ENCODE results near the gene MYH8.

Gene MYH8

DNA sequence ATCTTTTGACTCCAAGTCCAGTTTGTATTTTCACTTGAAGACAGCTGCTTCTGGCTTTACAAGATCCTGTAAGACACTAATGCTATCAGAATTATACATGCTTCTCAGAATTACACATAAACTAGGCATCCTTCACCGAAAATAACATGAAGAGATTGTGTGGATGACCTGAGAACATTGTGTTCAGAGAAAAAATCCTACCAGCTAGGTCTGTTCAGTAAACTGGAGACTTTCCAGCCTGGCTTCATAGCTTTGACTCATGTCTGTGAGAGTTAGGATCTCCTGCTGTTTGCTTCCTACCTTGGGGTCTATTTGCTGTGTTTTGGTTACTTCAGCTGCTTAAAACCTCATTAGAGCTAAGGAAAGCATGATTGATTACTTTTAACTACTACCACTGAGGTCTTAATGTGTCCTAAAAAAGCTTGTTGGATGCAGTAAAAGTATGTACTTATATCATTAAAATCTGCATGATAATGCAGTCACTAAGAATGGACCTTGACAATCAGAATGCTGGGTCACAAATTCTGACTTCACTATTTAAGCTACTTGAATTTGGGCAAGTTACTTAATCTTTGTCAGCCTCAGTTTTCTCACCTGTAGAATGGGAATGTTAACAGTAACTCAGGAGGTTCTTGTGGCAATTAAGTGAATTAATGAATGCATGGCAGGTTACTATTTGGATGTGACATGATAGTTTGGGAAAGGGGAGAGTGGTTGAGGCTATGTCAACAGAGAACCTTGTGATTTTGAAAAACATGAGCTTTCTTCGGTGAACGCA is 40.9 kb downstream of the MYH8 start:
- DNase-seq (ENCODE audit: low spot score): no peak

DNA sequence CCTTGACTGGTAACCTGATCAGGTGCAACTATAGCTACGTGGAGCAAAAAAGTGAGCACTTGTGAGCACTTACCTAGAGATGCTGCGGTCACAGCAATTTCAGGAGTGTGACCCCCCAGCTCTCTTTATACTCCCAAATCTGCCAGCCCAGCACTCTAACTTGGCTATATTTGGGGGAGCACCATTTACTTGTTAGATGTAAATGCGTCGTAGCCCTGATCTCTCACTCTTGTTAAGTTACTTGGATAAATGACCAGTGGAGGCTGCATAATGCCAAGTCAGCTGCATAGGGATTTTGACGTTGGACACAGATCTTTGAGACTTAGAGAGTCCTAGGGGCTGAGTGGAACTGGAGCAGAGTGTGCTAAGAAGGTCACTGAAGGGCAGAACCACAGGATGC is 48.8 kb downstream of the MYH8 start, which contains the start of gene MYH13:
Gene MYH13 (minus strand): TSS at position 101 of the 400 bp plus-strand sequence. CDS start 8,476 bp downstream, outside the sequence.
- DNase-seq (ENCODE audit: low spot score): no peak

DNA sequence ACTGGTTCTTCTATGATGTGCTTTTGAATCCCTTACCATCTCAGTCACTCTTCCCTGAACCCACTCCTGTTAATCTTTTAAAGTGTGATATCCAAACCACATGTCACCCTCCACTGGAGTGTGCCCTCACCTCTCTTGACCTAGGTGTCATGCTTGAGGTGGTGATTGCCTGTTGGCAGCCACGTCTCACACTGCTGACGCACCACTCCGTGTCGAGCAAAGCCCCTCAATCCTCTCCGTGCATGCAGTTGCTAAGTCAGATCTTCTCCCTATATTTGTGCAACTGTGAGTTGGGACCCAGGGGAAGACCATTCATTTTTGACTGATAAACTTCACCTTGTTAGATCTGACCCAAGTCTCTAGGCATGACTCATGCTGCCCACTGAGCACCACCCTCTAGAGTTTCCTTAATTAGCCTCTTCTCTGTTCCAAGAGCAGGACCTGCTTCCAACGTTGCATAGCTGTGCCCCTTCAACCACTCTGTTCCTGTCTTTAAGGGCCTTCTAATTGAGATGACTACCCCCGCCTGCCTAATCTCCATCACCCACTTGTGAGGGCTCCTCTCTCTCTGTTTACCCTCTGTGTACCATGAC is 51.6 kb downstream of the MYH8 start:
- DNase-seq (ENCODE audit: low spot score): no peak

GRCh38 chr17:10369239-10369638 is 52.5 kb downstream of the MYH8 start:
- DNase-seq (ENCODE audit: low spot score): no peak

- no peak for DNase-seq (ENCODE audit: low spot score)
These were observed 53.2 kb downstream of the MYH8 start for GRCh38 chr17:10368561-10368960.

GRCh38 chr17:10360578-10360977 is 61.2 kb downstream of the MYH8 start:
- DNase-seq (ENCODE audit: low spot score): no peak

DNA sequence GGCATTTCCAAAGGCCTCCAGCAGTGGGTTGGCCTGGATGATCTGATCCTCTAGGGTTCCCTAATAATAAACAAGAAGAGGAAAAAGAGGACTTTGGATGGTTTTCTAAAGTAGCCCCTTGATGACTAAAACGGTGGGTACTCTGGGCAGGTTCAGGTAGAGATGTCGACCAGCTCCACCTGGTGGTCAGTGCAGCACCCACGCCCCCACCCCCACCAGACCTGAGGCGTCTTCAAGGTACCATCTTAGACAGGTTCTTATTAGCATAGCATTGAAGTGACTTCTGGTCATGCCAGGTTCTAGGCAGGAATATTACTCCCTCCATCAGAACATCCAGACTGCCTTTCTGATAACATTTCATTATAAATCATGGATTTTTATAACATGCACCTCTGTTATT is 64.0 kb downstream of the MYH8 start:
- no peak for DNase-seq (ENCODE audit: low spot score)

DNA sequence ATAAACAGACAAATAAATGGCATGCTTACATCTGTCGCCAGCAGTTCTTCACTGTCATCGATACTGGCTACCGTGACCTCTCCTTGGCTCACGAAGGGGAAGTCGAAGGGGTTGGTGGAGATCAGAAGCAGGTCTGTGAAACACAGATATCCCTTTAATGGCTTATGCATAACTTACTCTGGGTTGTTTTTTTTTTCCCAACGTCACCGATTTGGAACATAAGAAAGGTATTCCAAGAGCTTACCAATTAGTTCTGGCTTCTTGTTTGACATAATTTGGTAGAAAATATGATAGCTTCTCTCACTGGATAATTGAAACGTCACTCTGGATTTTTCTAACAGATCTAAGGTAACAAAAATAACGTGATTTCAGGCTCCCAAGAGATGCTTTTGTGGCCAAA is 67.1 kb downstream of the MYH8 start:
- no peak for DNase-seq (ENCODE audit: low spot score)

DNA sequence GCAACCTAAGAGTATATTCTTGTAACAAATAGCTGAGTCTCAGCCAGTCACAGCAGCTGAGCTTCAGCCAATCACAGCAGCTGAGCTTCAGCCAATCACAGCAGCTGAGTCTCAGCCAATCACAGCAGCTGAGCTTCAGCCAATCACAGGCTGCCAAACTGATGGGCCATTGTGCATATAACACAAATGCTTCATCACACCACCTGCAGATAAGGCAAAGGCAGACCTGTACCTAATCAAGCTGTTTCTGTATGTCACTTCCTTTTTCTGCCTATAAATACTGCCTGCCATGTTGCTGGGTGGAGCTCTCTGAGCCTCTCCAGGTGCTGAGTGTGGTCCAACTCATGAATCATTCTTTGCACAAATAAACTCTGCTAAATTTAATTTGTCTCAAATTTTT is 68.9 kb downstream of the MYH8 start:
- DNase-seq (ENCODE audit: low spot score): no peak

GRCh38 chr17:10349403-10349802 is 72.3 kb downstream of the MYH8 start:
- no peak for DNase-seq (ENCODE audit: low spot score)

DNA sequence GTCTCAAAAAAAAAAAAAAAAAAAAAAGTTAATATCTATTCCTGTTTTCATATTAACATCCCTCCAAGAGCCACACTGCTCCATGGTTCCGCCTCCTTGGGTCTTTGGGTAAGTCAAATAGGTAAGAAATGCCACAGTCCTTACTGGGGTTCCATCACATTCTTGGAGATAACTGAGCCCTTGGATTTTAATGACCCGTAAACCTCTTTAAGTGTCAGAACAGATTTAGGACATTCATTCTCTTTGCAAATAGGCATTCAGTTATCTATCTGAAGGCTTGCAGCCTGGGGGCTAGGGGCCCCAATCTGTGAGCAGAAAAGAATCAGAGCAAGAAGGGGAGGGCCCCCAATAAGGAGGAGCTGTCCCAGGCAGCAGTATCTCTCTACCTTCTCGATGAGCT is 76.9 kb downstream of the MYH8 start:
- no peak for DNase-seq (ENCODE audit: low spot score)

Measured in ecto neural progenitor cell (in vitro differentiated cells).